HS-27A (cell line): Measurements from ENCODE around the gene VEGFB.
A peak's percentile ranks its signal among the peaks of the same experiment; 100 is the strongest.

ENCODE experiments used
- DNase-seq: peaks from one replicate; pipeline ENCODE4 v3.0.0-alpha.2; 2012; ENCODE audit warnings: low read depth, missing footprints

VEGFB gene, protein sequence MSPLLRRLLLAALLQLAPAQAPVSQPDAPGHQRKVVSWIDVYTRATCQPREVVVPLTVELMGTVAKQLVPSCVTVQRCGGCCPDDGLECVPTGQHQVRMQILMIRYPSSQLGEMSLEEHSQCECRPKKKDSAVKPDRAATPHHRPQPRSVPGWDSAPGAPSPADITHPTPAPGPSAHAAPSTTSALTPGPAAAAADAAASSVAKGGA

DNA sequence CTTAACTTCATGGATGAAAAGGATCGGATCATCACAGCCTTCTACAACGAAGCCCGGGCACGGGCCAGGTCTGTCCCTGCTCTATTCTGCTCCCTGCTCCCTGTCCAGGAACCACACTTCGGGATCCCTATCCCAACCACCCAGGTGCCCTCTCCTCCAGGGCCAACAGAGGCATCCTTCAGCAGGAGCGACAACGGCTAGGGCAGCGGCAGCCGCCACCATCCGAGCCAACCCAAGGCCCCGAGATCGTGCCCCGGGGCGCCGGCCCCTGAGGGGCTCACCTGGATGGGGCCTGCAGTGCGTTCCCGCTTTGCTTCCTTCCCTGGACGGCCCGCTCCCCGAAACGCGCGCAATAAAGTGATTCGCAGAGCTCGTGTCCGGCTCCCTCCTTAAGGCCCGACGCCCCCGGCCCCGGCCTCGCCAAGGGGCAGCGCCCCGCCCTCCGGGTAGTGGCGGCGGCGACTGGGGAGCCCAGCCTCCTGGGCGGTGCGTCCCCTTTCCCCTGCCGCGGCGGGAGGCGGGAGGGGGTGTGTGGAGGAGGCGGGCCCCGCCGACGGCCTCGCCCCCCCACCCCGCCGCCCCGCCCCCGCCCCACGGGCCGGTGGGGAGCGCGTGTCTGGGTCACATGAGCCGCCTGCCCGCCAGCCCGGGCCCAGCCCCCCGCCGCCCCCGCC lies at the start of gene VEGFB:
TSS of gene VEGFB (plus strand) at position 672 of the 674 bp plus-strand sequence. CDS start 250 bp downstream, outside the sequence.
- no peak for DNase-seq

DNA sequence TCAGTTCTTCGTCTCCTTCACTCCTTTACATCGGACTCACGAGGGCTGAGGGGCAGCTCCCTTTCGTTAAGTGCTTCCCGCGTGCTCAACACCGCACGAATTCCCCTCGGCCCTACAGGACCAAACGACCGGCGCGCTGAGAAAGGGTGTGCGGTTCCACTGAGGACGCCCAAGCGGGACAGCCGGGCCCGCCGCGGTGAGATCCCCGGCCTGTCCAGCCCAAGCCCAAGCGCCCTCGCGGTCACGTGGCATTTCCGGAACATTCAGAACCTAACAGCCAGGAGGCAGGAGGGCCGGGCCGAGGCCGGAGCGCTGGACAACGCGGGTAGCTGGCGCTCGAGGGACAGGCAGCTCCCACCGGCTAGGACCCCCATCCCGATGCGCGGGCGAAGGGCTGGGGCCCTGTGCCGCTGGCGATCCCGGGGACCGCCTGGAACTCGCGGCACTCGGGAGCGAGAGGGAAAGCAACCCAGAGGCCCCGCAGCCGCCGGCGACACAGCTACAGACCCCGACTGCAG lies 49.1 kb upstream of the VEGFB start:
- peak; percentile 84 for DNase-seq

DNA sequence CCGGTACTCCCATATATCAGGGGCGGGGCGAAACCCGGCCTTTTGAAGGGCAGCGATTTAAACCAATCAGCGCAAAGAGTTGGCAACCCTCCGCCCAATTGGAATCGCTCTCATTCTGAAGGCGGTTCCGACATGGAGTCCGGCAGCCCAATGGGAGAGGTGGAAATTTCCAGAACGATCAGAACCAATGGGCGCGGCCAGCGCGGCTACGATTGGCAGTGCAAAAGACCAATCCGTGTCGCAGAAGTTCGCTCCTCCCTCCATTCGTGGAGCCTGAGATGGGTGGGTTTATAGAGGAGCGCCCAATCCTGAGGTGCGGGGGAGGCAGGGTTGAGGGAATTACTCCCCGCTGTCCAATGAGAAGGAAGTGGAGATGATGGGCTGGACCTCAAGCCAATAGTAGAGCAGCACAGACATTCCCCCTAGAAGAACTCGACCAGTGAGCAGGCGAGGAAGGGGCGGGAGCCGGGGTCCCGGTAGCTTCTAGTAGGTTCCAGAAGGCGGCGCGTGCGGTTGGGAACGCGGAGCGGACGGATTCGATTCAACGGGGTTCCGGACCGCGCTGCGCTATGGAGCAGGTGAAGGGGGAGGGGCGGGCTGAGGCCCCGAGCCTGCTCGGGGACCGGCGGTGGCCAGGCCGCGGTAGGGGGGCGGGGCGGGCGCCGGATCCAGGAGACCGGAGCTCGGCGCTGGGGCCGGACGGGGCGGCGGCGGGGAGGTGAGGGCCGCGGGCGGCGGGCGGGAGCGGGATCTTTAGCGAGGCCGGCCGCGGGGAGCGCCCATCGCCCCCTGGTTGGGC lies 48.5 kb upstream of the VEGFB start, which contains the start of gene STIP1:
TSS of gene STIP1 (plus strand) at position 479 of the 799 bp plus-strand sequence. CDS start at position 570, 91 bp downstream.
- peak; percentile 100 for DNase-seq

DNA sequence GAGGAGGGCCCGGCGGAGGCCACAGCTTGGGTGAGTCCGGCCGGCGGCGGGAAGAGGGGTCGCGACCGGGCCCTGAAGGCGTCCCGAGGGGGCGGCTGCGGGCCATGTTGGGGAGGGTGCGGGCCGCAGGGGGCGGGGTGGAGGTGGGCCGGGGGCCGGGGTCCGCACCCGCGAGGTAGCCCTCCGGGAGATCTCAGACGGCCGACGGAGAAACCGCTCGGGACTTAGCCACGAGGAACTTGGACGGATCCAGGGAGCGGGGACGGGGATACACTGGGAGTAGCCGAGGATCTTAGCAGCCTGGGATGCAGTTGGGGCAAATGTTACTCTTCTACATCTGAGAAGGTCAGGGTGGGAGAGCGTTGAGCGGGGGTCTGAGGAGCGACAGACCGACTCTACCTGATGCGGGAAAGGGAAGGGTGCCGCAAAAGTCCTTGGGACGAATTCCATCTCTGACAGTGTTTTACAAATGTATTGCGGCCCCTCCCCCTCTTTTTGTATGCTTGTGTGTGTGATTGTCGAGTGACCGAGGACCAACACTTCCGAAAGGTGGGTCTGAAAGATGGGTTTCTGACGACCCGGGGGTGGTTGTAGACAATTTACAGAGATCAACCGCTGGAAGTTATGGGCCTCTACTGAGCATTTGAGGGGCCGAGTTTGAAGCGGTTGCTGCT lies 47.8 kb upstream of the VEGFB start:
- DNase-seq, result no peak

DNA sequence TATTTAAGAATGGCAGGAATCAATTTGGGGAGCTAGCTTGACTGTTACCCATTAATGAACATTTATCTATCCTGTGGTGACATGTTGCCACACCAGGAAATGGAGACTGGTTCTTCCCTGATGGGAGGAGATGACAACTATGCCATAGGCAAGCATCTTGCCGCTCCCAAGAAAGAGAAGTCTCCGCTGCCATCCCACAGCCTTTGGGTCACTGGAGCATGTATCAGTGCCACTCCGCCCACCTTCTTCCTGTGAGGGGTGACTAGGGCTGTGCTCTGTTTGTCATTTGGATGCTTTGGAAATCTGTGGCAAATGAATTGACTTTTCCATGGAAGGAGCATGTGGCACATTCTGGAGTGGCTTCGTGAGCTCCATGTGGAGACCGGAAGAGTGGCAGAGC lies 42.0 kb upstream of the VEGFB start:
- no peak for DNase-seq

DNA sequence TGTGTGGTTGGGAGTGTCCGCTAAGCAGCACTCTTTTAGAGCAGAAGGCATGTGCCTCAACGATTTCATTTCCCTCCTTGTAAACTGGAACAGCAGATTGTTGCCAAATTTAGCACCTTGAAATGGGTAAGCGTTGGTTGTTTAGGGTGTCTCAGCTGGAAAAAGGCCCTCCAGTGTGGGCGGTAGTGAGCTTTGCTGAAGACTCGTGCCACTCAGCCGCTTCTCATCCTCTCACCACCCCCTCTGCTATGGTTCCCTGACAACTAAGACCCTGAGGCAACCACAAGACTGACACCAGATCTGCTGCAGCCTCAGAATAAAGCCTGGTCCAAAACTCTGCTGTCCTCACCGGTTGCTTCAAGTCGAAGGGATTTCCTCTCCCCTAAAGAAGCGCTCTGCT lies 37.8 kb upstream of the VEGFB start:
- no peak for DNase-seq

DNA sequence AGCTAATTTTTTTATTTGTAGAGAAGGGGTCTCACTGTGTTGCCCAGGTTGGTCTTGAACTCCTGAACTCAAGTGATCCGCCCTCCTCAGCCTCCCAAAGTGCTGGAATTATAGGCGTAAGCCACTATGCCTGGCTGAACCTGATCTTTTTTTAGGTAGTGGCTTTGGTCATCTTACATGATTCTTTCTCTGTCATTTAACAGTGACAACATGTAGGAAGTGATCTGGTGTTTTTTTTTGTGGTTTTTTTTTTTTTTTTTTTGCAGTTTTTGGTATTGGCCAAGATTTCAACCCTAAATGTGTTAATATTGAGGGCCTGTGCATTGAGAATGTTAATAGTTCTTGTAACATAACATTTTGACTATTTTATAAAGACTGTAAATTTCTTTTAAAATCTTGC lies 35.9 kb upstream of the VEGFB start:
- DNase-seq, result no peak

DNA sequence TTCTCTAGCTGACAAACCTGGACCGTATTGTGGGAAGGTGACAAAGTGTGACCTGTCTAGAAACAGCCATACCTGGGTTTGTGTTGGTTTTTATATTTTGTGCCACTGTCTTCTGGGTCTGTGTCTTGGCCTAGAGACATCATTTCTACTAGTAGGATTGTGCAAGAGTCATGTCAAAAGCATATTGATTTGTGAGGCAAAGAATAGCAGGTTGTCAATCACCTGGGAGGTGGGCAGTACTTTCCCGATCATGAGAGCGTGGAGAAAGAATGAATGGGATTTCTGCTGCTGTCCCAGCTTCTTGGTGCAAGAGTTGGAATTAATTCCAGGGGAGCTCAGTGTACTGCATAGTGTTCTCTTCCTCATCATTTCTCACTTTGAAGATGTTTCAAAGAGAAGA lies 32.8 kb upstream of the VEGFB start:
- DNase-seq, result no peak

DNA sequence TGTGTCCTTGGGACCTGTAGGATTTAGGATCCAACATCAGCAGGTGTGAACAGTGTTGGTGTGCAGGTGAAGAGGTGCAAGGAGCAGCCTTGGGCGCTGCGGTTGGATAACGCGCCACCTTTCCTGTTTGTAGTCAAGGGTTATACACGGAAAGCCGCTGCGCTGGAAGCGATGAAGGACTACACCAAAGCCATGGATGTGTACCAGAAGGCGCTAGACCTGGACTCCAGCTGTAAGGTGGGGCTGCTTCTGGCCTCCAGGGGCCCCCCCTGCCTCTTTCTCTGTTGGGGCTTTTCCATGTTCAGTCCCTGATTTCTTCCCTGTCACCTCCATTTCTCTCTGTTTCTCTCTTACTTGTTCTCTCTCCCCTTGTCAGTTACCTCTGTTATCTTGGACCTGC lies 31.4 kb upstream of the VEGFB start:
- no peak for DNase-seq

DNA sequence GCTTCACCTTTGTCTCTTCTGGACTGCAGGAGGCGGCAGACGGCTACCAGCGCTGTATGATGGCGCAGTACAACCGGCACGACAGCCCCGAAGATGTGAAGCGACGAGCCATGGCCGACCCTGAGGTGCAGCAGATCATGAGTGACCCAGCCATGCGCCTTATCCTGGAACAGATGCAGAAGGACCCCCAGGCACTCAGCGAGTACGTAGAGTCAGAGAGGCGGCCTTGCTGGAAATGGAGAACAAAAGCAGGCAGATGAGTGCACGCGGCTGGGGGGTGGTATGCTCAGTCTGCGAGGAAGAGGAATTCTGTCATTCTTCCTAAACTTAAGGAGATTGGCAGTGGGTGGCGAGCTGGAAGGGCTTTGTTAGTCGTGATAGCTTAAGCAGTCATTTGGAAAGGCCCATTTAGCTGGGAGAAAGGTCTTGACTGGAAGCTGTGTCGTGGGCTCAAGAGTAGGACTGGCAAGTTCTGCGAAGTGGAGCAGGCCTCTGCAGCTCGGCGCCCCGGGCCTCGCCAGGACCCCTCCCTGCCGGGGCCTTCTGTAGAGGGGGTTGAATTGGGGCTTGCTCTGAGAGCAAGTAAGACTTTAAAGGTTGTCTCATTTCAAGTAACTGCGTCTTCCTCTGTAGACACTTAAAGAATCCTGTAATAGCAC lies 30.8 kb upstream of the VEGFB start:
- no peak for DNase-seq

DNA sequence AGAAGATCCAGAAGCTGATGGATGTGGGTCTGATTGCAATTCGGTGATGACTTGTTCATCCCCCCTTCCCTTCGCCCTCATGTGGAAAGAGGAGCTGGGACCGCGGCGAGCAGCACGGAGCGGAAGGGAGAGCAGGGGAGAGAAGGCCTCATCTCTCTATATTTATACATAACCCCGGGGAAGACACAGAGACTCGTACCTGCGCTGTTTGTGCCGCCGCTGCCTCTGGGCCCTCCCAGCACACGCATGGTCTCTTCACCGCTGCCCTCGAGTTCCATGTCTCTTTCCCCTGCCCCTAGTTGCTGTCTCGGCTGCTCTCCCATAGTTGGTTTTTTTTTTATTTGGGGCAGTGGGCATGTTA lies 30.3 kb upstream of the VEGFB start:
- no peak for DNase-seq

DNA sequence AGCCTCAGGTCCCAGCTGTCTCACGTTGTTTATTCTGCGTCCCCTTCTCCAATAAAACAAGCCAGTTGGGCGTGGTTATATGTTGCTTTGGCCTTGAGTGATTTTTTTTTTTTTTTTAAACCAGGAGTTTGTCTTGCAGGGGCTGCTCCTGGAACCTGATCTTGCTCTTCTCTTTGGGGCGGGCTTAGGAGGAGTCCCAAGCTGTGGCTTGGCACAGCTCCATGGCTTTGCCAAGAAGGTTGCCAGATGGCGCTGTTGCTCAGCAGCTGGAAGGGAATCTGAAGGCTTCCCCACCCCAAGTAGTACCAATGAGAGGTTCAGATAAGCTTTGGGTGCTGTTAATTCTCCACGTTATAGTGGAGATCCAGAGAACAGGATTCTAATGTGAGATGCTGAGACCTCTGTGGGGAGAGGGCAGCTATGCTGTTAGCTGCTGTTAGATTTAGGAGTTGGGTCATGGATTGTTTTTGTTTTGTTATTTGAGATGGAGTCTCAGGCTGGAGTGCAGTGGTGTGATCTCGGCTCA lies 29.9 kb upstream of the VEGFB start:
- peak; percentile 88 for DNase-seq

DNA sequence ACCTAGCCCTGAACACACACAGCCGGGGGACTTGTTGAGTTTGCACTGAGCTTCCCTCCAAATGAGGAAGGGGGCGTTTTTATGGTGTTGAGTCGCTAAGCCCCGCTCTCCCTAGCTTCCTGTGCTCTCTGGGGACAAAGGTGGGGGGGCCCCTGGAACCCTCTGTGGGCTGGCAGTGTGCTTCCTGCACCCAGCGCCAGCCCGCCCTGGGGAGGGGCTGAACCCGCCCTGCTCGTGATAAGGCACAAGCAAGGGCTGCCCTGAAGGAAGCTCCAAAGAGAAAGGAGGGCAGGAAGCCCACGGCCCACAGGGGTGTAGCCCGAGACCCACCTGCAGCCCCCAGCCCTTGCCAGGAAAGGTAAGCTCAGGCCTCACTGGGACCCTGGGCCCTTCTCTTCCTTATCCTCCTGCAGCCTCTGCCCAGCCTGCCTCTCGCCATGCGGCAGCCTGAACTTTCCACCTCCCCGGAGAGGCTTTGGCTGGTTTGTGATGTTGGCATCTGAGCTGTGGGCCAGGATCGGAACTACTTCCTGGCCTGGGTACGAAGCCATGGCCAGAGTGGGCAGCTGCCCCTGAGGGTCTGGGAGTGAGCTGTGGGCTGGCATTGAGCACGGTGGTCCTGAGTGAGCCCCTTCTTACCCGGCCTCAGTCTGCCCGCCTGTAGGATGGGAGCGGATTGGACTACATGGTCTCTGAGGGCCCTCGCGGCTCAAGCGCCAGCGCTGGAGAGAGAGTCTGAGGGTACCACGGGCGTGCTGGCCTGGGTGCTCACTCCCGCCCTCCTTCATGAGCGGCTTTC lies 27.7 kb upstream of the VEGFB start, which contains the start of gene FERMT3:
TSS of gene FERMT3 (plus strand) at position 265 of the 799 bp plus-strand sequence. CDS start 644 bp downstream, outside the sequence.
- DNase-seq, result no peak

DNA sequence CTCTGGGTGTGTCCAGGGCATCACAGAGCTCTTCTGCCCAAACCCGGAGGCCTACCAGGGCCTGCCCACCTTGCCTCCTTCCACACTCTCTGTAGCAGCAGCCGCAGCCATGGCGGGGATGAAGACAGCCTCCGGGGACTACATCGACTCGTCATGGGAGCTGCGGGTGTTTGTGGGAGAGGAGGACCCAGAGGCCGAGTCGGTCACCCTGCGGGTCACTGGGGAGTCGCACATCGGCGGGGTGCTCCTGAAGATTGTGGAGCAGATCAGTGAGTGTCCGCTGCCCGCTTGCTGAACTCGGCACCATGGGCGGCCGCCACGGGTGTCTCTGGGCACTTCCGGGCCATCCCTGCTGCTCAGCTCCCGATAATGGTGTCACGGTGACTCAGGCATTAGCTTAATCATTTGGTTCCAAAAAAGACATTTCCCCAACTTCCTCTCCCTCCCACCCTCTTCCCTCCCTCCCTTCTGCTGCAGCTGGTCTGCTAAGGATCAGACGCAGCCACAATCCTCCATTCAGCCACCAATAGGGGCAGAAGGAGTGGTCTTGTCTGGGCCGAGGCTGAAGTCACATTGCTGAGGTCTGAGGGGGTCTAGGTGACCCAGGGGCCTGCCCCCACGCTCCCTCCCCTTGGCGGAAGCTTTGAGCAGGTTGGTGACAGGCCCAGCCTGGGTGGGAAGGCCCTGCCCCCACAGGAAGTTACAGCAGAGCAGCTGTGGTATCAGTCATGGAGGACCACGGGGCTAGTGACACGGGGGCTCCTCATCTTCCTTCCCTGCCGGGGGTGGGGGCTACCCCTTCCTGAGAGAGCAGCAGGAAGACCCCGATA lies 26.9 kb upstream of the VEGFB start:
- no peak for DNase-seq

DNA sequence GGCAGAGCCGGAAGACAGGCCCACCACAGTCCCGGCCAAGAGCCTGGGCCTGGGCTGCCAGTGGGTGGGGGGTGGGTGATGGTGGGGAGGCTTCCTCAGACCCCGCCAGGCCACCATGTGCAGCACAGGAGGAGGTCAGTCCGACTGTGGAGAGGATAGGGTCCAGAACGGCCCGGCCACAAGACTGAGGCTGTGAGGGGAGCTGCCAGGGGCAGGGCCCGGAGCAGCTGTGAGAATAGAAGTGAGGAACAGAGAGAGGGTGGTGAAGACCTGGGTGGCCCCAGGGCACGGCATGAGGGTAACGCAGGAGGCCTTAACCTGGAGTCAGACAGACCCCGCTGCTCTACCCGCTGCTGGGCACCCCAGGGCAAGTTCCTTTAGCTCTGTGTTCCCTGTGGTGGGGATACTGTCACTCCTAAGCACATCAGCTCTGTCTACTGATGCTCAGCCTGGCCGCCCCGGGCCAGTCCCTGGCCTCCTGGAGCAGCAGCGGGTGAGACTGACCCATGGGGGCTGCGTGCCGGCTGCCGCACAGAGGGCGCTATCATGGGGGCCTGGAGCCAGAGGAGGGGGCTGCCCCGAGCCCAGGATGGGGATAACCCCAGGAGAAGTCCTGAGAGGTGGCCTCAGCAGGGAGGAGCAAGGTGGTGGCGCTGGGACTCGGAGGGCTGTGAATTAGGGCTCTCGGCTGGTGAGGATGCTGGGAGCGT lies 26.1 kb upstream of the VEGFB start:
- no peak for DNase-seq

DNA sequence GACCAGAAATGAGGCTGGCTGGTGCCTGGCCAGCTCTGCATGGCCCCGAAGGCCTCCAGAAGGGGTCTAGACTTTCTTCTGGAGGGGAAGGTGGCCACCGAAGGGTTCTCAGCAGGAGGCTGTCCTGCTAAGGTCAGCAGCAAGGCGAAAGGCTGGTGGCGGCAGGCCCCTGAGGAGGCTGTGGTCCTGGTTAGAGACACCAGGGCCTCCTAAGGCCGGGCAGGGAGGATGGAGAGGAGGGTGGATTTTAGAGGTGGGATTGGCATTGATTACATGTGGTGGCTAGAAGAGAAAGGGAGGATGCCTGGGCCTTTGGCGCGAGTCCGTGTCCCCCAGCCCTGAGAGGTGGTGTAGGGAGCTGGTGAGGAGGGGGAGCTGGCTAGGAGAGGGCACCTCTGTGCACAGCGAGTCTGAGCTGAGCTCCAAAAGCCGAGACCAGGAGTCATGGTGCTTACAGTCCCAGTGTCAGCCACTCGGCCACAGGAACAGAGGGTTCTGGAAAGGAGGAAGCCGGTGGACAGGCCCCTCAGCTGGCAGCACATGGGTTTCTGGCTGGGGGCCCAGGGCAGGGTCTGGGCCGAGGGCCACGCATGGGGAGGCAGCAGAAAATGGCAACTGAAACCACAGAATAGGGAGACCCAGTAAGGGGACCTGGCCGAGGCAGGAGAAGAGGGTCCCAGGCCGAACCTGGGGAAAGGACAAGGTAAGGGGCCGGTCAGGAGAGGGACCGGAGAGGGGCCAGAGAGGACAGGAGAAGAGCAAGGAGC lies 25.4 kb upstream of the VEGFB start:
- no peak for DNase-seq

DNA sequence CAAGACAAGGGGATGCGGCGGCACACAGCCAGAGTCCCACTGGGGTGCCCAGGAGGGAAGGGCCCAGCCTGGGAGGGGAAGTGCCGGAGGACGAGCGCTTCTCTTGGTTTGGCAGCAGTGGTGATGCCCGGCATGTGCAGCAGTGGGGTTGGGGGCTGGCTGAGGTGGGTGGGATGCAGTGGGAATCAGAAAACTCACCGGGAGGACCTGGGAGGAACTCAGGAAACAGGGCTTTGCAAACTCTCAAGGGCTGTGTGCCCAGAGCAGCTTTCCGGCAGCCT lies 24.9 kb upstream of the VEGFB start:
- DNase-seq, result no peak

DNA sequence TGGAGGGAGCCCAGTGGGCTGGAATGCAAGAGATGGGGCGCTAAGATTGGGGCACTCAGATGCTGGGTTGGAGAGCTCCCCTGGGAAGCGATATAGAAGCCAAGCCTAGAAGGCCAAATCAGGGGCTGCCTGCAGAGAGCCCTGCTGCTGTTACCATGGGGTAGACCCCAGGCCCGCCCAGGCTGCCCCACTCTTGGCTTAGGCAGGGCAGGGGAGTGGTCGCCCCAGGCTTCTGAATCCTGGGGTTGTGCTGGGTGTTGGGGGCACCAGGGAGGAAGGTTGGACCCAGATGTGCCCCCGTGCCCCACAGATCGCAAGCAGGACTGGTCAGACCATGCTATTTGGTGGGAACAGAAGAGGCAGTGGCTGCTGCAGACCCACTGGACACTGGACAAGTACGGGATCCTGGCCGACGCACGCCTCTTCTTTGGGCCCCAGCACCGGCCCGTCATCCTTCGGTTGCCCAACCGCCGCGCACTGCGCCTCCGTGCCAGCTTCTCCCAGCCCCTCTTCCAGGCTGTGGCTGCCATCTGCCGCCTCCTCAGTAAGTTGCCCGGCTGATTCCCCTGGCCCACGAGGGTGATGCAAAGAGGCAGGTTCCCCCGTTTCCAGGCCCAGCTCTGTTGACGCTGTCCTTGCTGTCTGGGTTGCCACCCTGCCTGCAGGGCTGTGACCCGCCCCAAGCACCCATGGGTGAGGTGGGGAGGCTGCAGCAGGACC lies 23.9 kb upstream of the VEGFB start:
- DNase-seq, result no peak
